ENCODE results near the gene HDGFL3. TPM values are rescaled to one million over a fixed set of nuclear protein-coding genes. Genes with fewer than 3 reads are reported as not detected.

The HDGFL3 gene
- total RNA-seq: 23.6 and 50.6 TPM in 2 replicates

DNA sequence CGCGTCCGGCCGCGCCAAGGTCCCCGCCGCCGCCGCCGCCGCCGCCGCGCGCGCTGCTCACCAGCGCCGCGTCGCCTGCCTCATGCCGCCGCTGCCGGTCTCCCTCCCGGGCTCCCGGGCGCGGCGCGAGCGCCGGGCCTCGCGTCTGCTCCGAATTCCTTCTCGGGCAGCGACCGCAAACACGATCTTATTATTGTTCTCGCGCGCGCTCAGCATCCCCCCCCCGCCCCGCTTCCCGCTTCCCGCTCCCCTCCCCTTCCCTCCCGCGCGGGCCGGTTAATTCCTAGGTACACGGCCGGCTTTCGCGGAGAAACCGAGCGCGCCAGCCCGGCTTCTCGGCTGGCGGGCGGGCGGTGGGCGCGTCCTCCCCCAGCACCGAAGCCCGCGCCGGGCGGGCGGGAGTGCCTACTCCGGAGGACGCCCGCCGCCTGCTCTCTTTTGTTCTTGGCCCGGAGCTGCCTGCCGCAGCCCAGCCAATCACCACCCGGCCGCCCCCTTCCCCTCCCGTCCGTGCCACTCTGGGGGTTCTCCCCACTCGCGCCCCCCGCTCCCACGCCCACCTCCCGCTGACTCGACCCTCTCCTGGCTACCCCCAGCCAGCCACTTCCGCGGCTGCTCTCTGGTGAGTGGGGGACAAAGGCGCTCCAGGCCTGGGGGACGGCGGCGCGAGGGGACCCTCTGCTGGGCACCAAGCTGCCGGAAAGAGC, at the start of gene HDGFL3:
Gene HDGFL3, minus strand, starts transcription at position 164 of the 707 bp plus-strand sequence. CDS start 409 bp downstream, outside the sequence.

DNA sequence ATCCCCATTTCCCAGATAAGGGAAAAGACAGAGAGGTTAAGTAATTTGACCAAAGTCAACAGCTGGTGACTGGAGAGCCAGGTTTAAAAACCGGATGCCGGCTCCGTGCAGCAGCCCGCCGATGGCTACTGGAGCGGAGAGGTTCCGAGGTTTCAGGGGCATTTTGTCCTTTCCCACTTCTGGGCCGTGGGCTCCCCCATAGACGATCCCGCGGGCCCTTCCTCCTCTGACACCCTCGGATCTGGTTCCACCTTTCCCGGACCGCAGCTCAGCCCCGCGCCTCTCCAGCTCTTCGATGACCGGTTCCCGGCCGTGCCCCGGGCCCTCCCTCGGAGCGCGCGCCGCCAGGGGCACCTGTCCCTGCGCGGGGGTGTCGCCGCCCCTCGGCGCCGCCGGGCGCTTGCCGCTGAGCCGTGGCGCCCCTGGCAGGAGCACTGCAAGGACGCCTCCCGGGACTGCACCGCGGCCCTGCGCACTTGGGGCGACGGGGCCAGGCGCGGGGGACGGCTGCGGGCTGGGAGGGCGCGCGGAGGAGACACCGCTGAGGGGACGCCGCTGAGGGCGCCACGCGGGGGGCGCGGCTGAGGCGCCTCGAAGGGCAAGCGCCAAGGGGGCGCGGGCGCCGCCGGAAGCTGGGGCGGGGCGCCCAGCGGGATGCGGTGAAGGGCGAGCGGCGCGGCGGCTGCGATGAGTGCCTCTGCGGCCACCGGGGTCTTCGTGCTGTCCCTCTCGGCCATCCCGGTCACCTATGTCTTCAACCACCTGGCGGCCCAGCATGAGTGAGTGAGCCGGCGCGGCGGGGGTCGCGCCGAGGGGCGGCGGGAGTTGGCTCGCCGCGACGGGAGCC, 100.4 kb downstream of the HDGFL3 start, which contains the start of gene TM6SF1:
Gene TM6SF1, plus strand, starts transcription at position 652 of the 847 bp plus-strand sequence. Its CDS starts 36 bp downstream, at position 688.

Other genes with a start within 250 kb of the HDGFL3 start
- gene RAMAC, start 221.6 kb downstream of the HDGFL3 start, total RNA-seq: 22.1 and 22.4 TPM in 2 replicates
- gene C15orf40, start 196.2 kb downstream of the HDGFL3 start, total RNA-seq: 16.0 and 18.4 TPM in 2 replicates
- gene BTBD1, start 140.6 kb downstream of the HDGFL3 start, total RNA-seq: 73.6 and 78.0 TPM in 2 replicates
- gene TM6SF1, start 100.2 kb downstream of the HDGFL3 start, total RNA-seq: 3.0 and 4.2 TPM in 2 replicates
- 7.1 and 8.5 TPM in 2 replicates for gene BNC1, start 76.8 kb upstream of the HDGFL3 start, total RNA-seq
- not detected in 2 replicates for gene SH3GL3, start 239.5 kb upstream of the HDGFL3 start, total RNA-seq

Measured in bronchus fibroblast of lung (primary cell).